ENCODE results near the gene CABLES1. TPM values are rescaled to one million over a fixed set of nuclear protein-coding genes. Genes with fewer than 3 reads are reported as not detected.

The CABLES1 gene
- total and polyA plus RNA-seq, 2 of the 8 experiments (the other 6 are each of a cell fraction or from before 2014, with no cell fraction given): 9.2 to 26.4 TPM

DNA sequence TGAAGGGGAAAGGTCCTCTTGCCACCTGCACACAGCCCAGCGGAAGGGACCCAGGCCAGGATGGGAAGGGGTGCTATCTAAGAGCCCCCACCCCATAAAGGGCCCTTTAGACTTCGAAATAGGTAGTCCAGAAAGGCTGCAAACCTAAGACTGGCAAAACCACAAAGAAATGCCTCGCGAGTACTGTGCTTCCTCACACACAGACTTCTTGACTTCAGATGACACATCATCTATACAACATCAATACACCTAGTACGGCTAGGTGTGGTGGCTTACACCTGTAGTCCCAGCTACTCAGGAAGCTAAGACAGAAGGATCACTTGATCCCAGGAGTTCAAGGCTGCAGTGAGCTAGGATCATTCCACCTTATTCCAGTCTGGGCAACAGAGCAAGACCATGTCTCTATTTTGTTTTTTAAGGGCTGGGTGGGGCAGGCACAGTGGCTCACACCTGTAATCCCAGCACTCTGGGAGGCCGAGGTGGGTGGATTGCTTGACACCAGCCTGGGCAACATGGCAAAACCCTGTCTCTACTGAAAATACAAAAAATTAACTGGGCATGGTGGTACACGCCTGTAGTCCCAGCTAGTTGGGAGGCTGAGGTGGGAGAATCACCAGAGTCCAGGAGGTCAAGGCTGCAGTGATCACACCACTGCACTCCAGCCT lies 125.8 kb downstream of the CABLES1 start (continued):
- TF ChIP-seq, protein P1, sequence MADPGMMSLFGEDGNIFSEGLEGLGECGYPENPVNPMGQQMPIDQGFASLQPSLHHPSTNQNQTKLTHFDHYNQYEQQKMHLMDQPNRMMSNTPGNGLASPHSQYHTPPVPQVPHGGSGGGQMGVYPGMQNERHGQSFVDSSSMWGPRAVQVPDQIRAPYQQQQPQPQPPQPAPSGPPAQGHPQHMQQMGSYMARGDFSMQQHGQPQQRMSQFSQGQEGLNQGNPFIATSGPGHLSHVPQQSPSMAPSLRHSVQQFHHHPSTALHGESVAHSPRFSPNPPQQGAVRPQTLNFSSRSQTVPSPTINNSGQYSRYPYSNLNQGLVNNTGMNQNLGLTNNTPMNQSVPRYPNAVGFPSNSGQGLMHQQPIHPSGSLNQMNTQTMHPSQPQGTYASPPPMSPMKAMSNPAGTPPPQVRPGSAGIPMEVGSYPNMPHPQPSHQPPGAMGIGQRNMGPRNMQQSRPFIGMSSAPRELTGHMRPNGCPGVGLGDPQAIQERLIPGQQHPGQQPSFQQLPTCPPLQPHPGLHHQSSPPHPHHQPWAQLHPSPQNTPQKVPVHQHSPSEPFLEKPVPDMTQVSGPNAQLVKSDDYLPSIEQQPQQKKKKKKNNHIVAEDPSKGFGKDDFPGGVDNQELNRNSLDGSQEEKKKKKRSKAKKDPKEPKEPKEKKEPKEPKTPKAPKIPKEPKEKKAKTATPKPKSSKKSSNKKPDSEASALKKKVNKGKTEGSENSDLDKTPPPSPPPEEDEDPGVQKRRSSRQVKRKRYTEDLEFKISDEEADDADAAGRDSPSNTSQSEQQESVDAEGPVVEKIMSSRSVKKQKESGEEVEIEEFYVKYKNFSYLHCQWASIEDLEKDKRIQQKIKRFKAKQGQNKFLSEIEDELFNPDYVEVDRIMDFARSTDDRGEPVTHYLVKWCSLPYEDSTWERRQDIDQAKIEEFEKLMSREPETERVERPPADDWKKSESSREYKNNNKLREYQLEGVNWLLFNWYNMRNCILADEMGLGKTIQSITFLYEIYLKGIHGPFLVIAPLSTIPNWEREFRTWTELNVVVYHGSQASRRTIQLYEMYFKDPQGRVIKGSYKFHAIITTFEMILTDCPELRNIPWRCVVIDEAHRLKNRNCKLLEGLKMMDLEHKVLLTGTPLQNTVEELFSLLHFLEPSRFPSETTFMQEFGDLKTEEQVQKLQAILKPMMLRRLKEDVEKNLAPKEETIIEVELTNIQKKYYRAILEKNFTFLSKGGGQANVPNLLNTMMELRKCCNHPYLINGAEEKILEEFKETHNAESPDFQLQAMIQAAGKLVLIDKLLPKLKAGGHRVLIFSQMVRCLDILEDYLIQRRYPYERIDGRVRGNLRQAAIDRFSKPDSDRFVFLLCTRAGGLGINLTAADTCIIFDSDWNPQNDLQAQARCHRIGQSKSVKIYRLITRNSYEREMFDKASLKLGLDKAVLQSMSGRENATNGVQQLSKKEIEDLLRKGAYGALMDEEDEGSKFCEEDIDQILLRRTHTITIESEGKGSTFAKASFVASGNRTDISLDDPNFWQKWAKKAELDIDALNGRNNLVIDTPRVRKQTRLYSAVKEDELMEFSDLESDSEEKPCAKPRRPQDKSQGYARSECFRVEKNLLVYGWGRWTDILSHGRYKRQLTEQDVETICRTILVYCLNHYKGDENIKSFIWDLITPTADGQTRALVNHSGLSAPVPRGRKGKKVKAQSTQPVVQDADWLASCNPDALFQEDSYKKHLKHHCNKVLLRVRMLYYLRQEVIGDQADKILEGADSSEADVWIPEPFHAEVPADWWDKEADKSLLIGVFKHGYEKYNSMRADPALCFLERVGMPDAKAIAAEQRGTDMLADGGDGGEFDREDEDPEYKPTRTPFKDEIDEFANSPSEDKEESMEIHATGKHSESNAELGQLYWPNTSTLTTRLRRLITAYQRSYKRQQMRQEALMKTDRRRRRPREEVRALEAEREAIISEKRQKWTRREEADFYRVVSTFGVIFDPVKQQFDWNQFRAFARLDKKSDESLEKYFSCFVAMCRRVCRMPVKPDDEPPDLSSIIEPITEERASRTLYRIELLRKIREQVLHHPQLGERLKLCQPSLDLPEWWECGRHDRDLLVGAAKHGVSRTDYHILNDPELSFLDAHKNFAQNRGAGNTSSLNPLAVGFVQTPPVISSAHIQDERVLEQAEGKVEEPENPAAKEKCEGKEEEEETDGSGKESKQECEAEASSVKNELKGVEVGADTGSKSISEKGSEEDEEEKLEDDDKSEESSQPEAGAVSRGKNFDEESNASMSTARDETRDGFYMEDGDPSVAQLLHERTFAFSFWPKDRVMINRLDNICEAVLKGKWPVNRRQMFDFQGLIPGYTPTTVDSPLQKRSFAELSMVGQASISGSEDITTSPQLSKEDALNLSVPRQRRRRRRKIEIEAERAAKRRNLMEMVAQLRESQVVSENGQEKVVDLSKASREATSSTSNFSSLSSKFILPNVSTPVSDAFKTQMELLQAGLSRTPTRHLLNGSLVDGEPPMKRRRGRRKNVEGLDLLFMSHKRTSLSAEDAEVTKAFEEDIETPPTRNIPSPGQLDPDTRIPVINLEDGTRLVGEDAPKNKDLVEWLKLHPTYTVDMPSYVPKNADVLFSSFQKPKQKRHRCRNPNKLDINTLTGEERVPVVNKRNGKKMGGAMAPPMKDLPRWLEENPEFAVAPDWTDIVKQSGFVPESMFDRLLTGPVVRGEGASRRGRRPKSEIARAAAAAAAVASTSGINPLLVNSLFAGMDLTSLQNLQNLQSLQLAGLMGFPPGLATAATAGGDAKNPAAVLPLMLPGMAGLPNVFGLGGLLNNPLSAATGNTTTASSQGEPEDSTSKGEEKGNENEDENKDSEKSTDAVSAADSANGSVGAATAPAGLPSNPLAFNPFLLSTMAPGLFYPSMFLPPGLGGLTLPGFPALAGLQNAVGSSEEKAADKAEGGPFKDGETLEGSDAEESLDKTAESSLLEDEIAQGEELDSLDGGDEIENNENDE (IDR thresholded peaks at IDR 0.05; ENCODE audit: insufficient replicate concordance, low read length): no peak
- TF ChIP-seq BACH1 (IDR thresholded peaks at IDR 0.05; ENCODE audit: low read length) (no peak), SP4 (IDR thresholded peaks at IDR 0.05; ENCODE audit: low read length) (no peak), HDAC6 (IDR thresholded peaks at IDR 0.05; ENCODE audit: low read depth, low read length) (no peak)
- TF ChIP-seq, protein P2, sequence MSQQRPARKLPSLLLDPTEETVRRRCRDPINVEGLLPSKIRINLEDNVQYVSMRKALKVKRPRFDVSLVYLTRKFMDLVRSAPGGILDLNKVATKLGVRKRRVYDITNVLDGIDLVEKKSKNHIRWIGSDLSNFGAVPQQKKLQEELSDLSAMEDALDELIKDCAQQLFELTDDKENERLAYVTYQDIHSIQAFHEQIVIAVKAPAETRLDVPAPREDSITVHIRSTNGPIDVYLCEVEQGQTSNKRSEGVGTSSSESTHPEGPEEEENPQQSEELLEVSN (IDR thresholded peaks at IDR 0.05): no peak
